HepG2 (cell line): ENCODE data around the gene CYSTM1.

Experiments used
- CENPX ChIP-seq: sonication (generic); formaldehyde crosslinking; IDR thresholded peaks from 2 replicates; pipeline ENCODE4 v1.9.0; 2021; ENCODE audit warnings: mild to moderate bottlenecking, missing genetic modification reagents, moderate library complexity
- FOXJ3 ChIP-seq: sonication (generic); formaldehyde crosslinking; IDR thresholded peaks from 2 replicates; pipeline ENCODE4 v1.4.0; 2020; ENCODE audit warnings: missing genetic modification reagents, mild to moderate bottlenecking, borderline replicate concordance
- MAFF ChIP-seq: IDR thresholded peaks from 2 replicates; pipeline ENCODE4 v1.6.1; 2011; ENCODE audit warnings: low read depth, low read length, improper control_type of control experiment

GRCh38 chr5:140131967-140132409 is 43.0 kb upstream of the CYSTM1 start:
- TF ChIP-seq MAFF = no peak
- TF ChIP-seq FOXJ3 (CRISPR knock-in tag) = no peak
- TF ChIP-seq CENPX (CRISPR knock-in tag) = no peak
